ENCODE measurements around the gene PLEKHA4. TPM values are rescaled to one million over a fixed set of nuclear protein-coding genes. Genes with fewer than 3 reads are reported as not detected.
"Not testable (repeated sequence)": the region's sequence is repeated elsewhere in the genome, so short reads cannot be mapped to it uniquely, and the experiment has no call there.

The PLEKHA4 gene
- total RNA-seq, 1 donor from 2014 or later: 2.6 TPM

GRCh38 chr19:48889496-48889895 lies 21.1 kb upstream of the PLEKHA4 start:
- not testable (repeated sequence) for DNase-seq

DNA sequence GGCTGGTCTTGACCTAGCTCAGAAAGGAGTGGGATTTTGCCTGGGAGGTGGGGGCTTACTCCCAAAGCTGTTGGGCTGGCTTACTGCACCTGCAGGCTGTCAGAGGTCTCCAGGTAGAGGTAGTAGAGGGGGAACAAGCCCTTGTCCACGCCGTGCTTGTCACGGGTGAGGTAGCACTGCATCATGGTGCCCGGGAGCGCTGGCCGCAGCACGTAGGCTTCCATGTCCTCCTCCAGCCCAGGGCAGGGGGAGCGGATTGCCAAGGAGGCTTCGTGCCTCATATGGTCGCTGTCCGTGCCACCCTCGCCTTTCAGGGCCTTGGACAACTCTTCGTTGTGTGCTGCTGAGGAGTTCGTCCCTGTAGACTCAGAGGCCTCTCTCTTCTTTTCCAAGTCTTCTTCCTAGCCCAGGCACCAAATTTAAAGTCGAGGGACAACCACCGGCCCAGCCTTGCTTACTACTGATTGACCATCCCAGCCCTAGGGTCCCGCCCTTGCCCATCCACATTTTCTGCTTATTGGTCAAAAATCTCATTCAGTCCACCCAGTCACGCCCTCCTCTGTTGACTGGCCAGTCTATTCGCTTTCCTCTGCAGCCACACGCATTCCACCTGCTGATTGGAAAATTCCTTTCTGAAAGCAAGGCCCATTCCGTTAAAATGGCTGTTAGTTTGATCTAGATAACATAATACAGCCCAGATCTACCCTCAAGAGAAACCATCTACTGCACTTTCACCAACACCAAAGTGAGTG lies 19.6 kb upstream of the PLEKHA4 start:
- no peak for DNase-seq

GRCh38 chr19:48883726-48884125 lies 15.3 kb upstream of the PLEKHA4 start:
- no peak for DNase-seq

GRCh38 chr19:48881741-48882657 lies 13.6 kb upstream of the PLEKHA4 start:
- DNase-seq: peak; percentile 38

DNA sequence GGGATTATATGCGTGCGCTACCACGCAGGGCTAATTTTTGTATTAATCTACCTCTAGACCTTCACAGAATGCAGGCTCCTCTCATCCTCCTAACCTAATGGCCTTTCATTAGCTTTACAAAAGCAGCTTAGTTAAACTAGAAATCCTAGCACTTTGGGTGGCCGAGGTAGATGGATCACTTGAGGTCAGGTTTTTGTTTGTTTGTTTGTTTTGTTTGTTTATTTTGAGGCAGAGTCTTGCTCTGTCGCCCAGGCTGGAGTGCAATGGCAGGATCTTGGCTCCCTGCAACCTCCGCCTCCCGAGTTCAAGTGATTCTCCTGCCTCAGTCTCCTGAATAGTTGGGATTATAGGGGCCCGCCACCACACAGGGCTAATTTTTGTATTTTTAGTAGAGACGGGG lies 11.3 kb upstream of the PLEKHA4 start:
- DNase-seq: not testable (repeated sequence)

DNA sequence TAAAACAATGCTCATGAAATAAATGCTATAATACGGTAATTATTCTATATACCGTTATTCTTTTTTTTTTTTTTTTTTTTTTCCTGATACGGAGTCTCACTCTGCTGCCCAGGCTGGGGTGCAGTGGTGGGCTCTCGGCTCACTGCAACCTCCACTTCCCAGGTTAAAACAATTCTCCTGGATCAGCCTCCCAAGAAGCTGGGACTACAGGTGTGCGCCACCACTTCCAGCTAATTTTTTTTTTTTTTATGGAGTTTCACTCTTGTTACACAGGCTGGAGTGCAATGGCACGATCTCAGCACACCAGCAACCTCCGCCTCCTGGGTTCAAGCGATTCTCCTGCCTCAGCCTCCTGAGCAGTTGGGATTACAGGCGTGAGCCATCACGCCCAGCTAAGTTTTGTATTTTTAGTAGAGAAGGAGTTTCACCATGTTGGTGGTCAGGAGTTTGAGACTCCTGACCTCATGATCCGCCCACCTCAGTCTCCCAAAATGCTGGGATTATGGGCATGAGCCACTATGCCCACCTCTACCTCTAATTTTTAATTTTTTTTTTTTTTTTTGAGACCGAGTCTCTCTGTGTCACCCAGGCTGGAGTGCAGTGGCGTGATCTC lies 10.7 kb upstream of the PLEKHA4 start:
- DNase-seq: no peak

- DNase-seq: peak; percentile 40
Measured at GRCh38 chr19:48878196-48879024, 10.0 kb upstream of the PLEKHA4 start.

GRCh38 chr19:48877855-48878195 lies 9.4 kb upstream of the PLEKHA4 start:
- DNase-seq: no peak

GRCh38 chr19:48876043-48876981 lies 7.9 kb upstream of the PLEKHA4 start:
- peak; percentile 79 for DNase-seq

GRCh38 chr19:48874303-48875135 lies 6.1 kb upstream of the PLEKHA4 start:
- peak; percentile 70 for DNase-seq

DNA sequence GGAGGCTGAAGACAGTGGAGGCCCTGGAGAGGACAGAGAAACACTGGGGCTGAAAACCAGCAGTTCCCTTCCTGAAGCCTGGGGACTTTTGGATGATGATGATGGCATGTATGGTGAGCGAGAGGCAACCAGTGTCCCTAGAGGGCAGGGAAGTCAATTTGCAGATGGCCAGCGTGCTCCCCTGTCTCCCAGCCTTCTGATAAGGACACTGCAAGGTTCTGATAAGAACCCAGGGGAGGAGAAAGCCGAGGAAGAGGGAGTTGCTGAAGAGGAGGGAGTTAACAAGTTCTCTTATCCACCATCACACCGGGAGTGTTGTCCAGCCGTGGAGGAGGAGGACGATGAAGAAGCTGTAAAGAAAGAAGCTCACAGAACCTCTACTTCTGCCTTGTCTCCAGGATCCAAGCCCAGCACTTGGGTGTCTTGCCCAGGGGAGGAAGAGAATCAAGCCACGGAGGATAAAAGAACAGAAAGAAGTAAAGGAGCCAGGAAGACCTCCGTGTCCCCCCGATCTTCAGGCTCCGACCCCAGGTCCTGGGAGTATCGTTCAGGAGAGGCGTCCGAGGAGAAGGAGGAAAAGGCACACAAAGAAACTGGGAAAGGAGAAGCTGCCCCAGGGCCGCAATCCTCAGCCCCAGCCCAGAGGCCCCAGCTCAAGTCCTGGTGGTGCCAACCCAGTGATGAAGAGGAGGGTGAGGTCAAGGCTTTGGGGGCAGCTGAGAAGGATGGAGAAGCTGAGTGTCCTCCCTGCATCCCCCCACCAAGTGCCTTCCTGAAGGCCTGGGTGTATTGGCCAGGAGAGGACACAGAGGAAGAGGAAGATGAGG lies 5.3 kb upstream of the PLEKHA4 start:
- DNase-seq: peak; percentile 39

- peak; percentile 96 for DNase-seq
Measured at GRCh38 chr19:48872884-48873475, 4.6 kb upstream of the PLEKHA4 start.

DNA sequence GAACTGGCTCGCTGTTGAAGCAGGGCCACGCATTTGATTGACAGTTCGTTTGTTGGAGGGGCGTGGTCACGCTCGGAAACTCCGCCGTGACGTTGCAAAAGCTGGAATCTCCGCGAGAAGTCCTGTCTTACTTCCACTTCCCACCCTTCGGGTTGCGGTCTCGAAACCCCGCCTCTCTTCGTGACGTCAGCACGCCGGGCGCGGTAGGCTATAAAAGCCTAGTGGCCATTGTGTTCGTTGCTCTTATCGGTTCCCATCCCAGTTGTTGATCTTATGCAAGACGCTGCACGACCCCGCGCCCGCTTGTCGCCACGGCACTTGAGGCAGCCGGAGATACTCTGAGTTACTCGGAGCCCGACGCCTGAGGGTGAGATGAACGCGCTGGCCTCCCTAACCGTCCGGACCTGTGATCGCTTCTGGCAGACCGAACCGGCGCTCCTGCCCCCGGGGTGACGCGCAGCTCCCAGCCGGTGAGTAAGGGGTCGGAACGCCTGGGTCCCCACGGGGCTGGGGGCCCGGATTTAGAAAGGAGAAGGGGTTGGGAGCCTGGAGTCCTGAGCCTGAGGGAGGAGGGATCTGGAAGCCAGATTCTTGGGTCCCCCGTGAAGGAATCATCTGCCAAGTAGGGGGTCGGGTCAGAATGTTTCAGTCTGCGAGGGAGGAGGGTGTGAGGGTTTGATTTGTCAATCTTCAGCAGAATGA lies 3.9 kb upstream of the PLEKHA4 start, which contains the start of gene PPP1R15A:
TSS of gene PPP1R15A (plus strand) at position 240 of the 702 bp plus-strand sequence. CDS start 813 bp downstream, outside the sequence.
- DNase-seq: peak; percentile 98

- not testable (repeated sequence) for DNase-seq
Measured at GRCh38 chr19:48871471-48872181, 3.2 kb upstream of the PLEKHA4 start.

DNA sequence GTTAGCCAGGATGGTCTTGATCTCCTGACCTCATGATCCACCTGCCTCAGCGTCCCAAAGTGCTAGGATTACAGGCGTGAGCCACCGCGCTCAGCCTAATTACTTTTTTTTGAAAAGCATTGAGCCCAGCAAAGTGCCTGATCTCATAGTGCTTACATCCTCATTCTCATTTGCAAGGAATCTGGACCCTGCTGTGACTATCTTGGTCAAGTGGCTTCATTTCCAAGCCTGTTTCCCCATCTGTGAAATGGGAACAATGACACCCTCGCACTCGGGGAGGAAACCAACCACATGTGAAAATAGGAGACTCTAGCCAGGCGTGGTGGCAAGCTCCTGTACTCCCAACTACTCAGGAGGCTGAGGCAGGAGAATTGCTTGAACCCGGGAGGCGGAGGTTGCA lies 1.6 kb upstream of the PLEKHA4 start:
- DNase-seq: no peak

DNA sequence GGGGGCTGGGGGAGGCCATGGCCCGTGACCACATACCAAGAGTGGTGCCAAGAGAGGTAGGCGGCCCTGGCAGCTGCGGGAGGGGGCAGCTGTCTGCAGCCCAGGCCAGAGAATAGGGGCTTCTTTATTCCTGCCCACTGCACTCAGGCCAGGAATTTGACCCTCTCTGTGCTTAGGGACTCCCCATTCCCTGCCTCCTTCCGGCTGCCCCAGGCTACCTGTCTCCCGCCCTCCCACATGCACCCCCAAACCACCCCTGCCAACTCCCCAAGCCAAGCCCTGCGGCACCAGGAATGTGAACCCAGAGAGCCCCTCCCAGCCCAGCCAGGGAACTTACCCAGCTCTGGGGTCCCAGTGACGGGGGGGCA lies 687 bp downstream of the PLEKHA4 start:
- DNase-seq: no peak

GRCh38 chr19:48867123-48867745 lies 1.2 kb downstream of the PLEKHA4 start:
- no peak for DNase-seq

All from dermis blood vessel endothelial cell (primary cell).